GM23338 (cell line): ENCODE data around the gene ZNF185. TPM values are rescaled to one million over a fixed set of nuclear protein-coding genes. Genes with fewer than 3 reads are reported as not detected.

ENCODE experiments used
- ATAC-seq: fragments of 200-7000 bp; cut with Tn5 transposase; 3 replicates; pipeline ENCODE4 v1.9.1; 2020
- DNase-seq: peaks from one replicate; pipeline ENCODE4 v3.0.0-alpha.2; 2015; ENCODE audit warnings: low spot score
- H2AFZ ChIP-seq: fragments of 200-600 bp; sonication (generic); 2 replicates; pipeline ENCODE4 v1.8.0; 2016; ENCODE audit warnings: antibody characterized with exemption, mild to moderate bottlenecking, moderate library complexity
- H3F3A ChIP-seq: fragments of 200-600 bp; sonication (generic); replicated peaks from 2 replicates; pipeline ENCODE4 v1.8.0; 2017; ENCODE audit warnings: antibody characterized with exemption, mixed run types, low read depth
- H3K27ac ChIP-seq: fragments of 200-600 bp; sonication (generic); 2 replicates; pipeline ENCODE4 v1.6.1; 2016; ENCODE audit warnings: low read depth
- H3K27me3 ChIP-seq: fragments of 200-600 bp; sonication (generic); 2 replicates; pipeline ENCODE4 v1.8.0; 2016; ENCODE audit warnings: mild to moderate bottlenecking, mixed run types, moderate library complexity; ENCODE audit not compliant: insufficient read depth
- H3K36me3 ChIP-seq: fragments of 200-600 bp; sonication (generic); 2 replicates; pipeline ENCODE4 v1.8.0; 2016; ENCODE audit warnings: mild to moderate bottlenecking; ENCODE audit not compliant: insufficient read depth
- H3K4me1 ChIP-seq: fragments of 200-600 bp; sonication (generic); 2 replicates; pipeline ENCODE4 v1.8.0; 2016; ENCODE audit warnings: mild to moderate bottlenecking, moderate library complexity; ENCODE audit not compliant: insufficient read depth
- H3K4me2 ChIP-seq: fragments of 200-600 bp; sonication (generic); 2 replicates; pipeline ENCODE4 v1.7.1; 2017; ENCODE audit warnings: mixed run types
- H3K4me3 ChIP-seq: fragments of 200-600 bp; sonication (generic); 2 replicates; pipeline ENCODE4 v1.6.1; 2016; ENCODE audit warnings: mixed run types
- H3K79me2 ChIP-seq: fragments of 200-600 bp; sonication (generic); replicated peaks from 2 replicates; pipeline ENCODE4 v1.8.0; 2017; ENCODE audit warnings: mild to moderate bottlenecking; ENCODE audit not compliant: insufficient read depth
- H3K9me2 ChIP-seq: fragments of 200-600 bp; sonication (generic); 2 replicates; pipeline ENCODE4 v1.8.0; 2017; ENCODE audit not compliant: insufficient read depth
- H4K20me1 ChIP-seq: fragments of 200-600 bp; sonication (generic); replicated peaks from 2 replicates; pipeline ENCODE4 v1.8.0; 2017; ENCODE audit warnings: mild to moderate bottlenecking; ENCODE audit not compliant: insufficient read depth
- H3K27ac Mint-ChIP-seq: 2 replicates; pipeline ENCODE4 v1.8.0; 2020; ENCODE audit warnings: inconsistent platforms, mild to moderate bottlenecking, moderate library complexity, mixed read lengths
- H3K27me3 Mint-ChIP-seq: 3 replicates; pipeline ENCODE4 v1.8.0; 2022; ENCODE audit warnings: low read depth, mild to moderate bottlenecking, moderate library complexity, mixed read lengths, inconsistent platforms; ENCODE audit not compliant: insufficient read depth, poor library complexity
- H3K36me3 Mint-ChIP-seq: 3 replicates; pipeline ENCODE4 v1.8.0; 2021; ENCODE audit warnings: low read depth, mild to moderate bottlenecking, inconsistent platforms, moderate library complexity, mixed read lengths
- H3K4me1 Mint-ChIP-seq: 3 replicates; pipeline ENCODE4 v1.8.0; 2020; ENCODE audit warnings: mild to moderate bottlenecking, inconsistent platforms, mixed read lengths
- H3K4me3 Mint-ChIP-seq: 3 replicates; pipeline ENCODE4 v1.8.0; 2021; ENCODE audit warnings: moderate library complexity, mild to moderate bottlenecking, inconsistent platforms, mixed read lengths
- H3K9me3 Mint-ChIP-seq: 3 replicates; pipeline ENCODE4 v1.8.0; 2020; ENCODE audit warnings: moderate library complexity, mild to moderate bottlenecking, inconsistent platforms, mixed read lengths
- EZH2 ChIP-seq: fragments of 200-600 bp; sonication (generic); IDR thresholded peaks from one replicate; pipeline ENCODE4 v1.8.0; 2017; ENCODE audit warnings: antibody characterized with exemption, mild to moderate bottlenecking, low read depth; ENCODE audit not compliant: unreplicated experiment
- JUNB ChIP-seq: IDR thresholded peaks from one replicate; pipeline ENCODE4 v1.6.1; 2016; ENCODE audit warnings: antibody characterized with exemption; ENCODE audit not compliant: unreplicated experiment
- NANOG ChIP-seq: IDR thresholded peaks from 2 replicates; pipeline ENCODE4 v1.6.1; 2016; ENCODE audit warnings: antibody characterized with exemption, borderline replicate concordance
- POLR2AphosphoS5 ChIP-seq: IDR thresholded peaks from 2 replicates; pipeline ENCODE4 v1.6.1; 2016; ENCODE audit warnings: antibody characterized with exemption, low read depth
- STAT1 ChIP-seq: IDR thresholded peaks from one replicate; pipeline ENCODE4 v1.6.1; 2016; ENCODE audit warnings: antibody characterized with exemption; ENCODE audit not compliant: unreplicated experiment
- ZNF114 ChIP-seq: fragments of 250-450 bp; sonication (Bioruptor Pico); IDR thresholded peaks from 2 replicates; pipeline ENCODE4 v1.5.0; 2020; ENCODE audit warnings: mild to moderate bottlenecking, moderate library complexity
- ZNF331 ChIP-seq: fragments of 250-450 bp; sonication (Bioruptor Pico); IDR thresholded peaks from 2 replicates; pipeline ENCODE4 v1.5.0; 2020; ENCODE audit warnings: low read depth, mild to moderate bottlenecking, moderate library complexity
- polyA plus RNA-seq: library from polyadenylated mRNA; unstranded; fragments of >200 nt; fragmentation: Nextera tagmentation; extraction: Ambion mirVana; gene quantifications from 2 replicates; pipeline ENCODE4 v1.2.1, GENCODE V29; 2016
- total RNA-seq: library from RNA; depleted of rRNA; stranded (reverse); fragments of >200 nt; shearing (Covaris generic); gene quantifications from 2 replicates; pipeline ENCODE4 v1.2.3, GENCODE V29; 2014
- TF ChIP-seq, protein P1 (sequence below): fragments of 250-450 bp; sonication (Bioruptor Pico); IDR thresholded peaks from 2 replicates; pipeline ENCODE4 v1.5.0; 2020; ENCODE audit warnings: mild to moderate bottlenecking, moderate library complexity
- TF ChIP-seq, protein P2 (sequence below): IDR thresholded peaks from one replicate; pipeline ENCODE4 v1.6.1; 2018; ENCODE audit warnings: antibody characterized with exemption; ENCODE audit not compliant: unreplicated experiment
- TF ChIP-seq, protein P3 (sequence below), 2 experiments: fragments of 200-600 bp in 1 of 2; sonication (generic) in 1 of 2; conservative IDR thresholded peaks; 2 replicates each; pipeline versions ENCODE4 v1.5.1 to v1.6.1; 2016 to 2017; ENCODE audit warnings: antibody characterized with exemption in 2 of 2, low read depth in 2 of 2, mild to moderate bottlenecking in 2 of 2, moderate library complexity in 1 of 2

Gene ZNF185
- total and polyA plus RNA-seq, 2 experiments from 2014 or later = 2.9 to 7.8 TPM

DNA sequence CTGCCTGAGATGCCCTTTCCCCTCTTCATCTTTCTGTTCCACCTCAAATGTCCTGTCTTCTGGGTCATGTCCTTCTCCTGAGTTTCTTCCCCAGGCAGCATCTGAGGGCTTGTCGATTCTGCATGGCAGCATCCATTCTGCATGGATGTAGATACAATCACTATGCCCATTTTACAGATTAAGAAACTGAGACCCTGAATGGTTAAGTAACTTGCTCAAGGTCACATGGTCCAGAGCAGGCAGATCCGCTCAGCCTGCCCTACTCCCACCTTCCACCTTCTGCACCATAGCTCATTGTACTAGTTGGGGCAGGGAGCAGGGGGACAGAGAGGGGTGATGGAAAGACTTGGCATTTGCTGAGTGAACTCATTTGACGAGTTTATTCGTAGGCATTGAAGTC, 32.0 kb downstream of the ZNF185 start (continued):
- TF ChIP-seq, protein P1, sequence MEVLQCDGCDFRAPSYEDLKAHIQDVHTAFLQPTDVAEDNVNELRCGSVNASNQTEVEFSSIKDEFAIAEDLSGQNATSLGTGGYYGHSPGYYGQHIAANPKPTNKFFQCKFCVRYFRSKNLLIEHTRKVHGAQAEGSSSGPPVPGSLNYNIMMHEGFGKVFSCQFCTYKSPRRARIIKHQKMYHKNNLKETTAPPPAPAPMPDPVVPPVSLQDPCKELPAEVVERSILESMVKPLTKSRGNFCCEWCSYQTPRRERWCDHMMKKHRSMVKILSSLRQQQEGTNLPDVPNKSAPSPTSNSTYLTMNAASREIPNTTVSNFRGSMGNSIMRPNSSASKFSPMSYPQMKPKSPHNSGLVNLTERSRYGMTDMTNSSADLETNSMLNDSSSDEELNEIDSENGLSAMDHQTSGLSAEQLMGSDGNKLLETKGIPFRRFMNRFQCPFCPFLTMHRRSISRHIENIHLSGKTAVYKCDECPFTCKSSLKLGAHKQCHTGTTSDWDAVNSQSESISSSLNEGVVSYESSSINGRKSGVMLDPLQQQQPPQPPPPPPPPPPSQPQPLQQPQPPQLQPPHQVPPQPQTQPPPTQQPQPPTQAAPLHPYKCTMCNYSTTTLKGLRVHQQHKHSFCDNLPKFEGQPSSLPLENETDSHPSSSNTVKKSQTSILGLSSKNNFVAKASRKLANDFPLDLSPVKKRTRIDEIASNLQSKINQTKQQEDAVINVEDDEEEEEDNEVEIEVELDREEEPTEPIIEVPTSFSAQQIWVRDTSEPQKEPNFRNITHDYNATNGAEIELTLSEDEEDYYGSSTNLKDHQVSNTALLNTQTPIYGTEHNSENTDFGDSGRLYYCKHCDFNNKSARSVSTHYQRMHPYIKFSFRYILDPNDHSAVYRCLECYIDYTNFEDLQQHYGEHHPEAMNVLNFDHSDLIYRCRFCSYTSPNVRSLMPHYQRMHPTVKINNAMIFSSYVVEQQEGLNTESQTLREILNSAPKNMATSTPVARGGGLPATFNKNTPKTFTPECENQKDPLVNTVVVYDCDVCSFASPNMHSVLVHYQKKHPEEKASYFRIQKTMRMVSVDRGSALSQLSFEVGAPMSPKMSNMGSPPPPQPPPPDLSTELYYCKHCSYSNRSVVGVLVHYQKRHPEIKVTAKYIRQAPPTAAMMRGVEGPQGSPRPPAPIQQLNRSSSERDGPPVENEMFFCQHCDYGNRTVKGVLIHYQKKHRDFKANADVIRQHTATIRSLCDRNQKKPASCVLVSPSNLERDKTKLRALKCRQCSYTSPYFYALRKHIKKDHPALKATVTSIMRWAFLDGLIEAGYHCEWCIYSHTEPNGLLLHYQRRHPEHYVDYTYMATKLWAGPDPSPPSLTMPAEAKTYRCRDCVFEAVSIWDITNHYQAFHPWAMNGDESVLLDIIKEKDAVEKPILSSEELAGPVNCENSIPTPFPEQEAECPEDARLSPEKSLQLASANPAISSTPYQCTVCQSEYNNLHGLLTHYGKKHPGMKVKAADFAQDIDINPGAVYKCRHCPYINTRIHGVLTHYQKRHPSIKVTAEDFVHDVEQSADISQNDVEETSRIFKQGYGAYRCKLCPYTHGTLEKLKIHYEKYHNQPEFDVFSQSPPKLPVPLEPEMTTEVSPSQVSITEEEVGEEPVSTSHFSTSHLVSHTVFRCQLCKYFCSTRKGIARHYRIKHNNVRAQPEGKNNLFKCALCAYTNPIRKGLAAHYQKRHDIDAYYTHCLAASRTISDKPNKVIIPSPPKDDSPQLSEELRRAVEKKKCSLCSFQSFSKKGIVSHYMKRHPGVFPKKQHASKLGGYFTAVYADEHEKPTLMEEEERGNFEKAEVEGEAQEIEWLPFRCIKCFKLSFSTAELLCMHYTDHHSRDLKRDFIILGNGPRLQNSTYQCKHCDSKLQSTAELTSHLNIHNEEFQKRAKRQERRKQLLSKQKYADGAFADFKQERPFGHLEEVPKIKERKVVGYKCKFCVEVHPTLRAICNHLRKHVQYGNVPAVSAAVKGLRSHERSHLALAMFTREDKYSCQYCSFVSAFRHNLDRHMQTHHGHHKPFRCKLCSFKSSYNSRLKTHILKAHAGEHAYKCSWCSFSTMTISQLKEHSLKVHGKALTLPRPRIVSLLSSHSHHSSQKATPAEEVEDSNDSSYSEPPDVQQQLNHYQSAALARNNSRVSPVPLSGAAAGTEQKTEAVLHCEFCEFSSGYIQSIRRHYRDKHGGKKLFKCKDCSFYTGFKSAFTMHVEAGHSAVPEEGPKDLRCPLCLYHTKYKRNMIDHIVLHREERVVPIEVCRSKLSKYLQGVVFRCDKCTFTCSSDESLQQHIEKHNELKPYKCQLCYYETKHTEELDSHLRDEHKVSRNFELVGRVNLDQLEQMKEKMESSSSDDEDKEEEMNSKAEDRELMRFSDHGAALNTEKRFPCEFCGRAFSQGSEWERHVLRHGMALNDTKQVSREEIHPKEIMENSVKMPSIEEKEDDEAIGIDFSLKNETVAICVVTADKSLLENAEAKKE (CRISPR knock-in tag) = no peak
- TF ChIP-seq JUNB (no peak), POLR2AphosphoS5 (no peak), EZH2 (no peak), NANOG (no peak)

DNA sequence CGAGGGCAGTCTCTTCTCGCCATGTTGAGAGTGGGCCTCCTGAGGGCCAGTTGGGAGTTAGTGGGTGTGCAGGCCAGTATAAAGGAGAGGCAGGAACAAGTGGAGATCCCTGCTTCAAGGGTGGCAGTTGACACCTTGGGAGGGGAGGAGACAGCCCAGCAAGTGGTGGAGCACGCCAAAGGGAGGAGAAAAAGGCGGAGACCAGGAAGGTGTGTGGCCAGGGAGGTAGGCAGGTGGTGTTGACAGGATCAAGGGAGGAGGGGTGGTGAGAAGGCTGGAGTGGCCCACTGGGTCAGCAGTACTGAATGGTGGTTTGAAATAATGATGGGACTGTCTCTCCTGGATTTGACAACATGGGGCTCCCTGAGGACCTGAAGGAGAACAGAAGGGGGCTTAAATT, 32.6 kb downstream of the ZNF185 start:
- no peak overlapping the region for H3K4me3 Mint-ChIP-seq
- H3K9me2 ChIP-seq = no peaks in the 10 kb centered on the region
- H3K27me3 ChIP-seq = no peaks in the 10 kb centered on the region
- DNase-seq = no peak
- peaks cover 5% of the 10 kb centered on the region; the same call in 2 of the 3 replicates for H3K4me1 Mint-ChIP-seq
- no peaks in the 10 kb centered on the region for H3K79me2 ChIP-seq
- no peaks in the 10 kb centered on the region for H4K20me1 ChIP-seq
- H3K4me1 ChIP-seq = no peaks in the 10 kb centered on the region
- H3K27ac ChIP-seq = no peak overlapping the region
- H3K4me3 ChIP-seq = no peak overlapping the region
- peaks cover 6% of the 10 kb centered on the region for H3K27me3 Mint-ChIP-seq
- TF ChIP-seq JUNB (no peak), STAT1 (no peak), ZNF331 (CRISPR knock-in tag) (no peak), NANOG (no peak), POLR2AphosphoS5 (no peak), ZNF114 (CRISPR knock-in tag) (no peak)
- TF ChIP-seq, protein P2, sequence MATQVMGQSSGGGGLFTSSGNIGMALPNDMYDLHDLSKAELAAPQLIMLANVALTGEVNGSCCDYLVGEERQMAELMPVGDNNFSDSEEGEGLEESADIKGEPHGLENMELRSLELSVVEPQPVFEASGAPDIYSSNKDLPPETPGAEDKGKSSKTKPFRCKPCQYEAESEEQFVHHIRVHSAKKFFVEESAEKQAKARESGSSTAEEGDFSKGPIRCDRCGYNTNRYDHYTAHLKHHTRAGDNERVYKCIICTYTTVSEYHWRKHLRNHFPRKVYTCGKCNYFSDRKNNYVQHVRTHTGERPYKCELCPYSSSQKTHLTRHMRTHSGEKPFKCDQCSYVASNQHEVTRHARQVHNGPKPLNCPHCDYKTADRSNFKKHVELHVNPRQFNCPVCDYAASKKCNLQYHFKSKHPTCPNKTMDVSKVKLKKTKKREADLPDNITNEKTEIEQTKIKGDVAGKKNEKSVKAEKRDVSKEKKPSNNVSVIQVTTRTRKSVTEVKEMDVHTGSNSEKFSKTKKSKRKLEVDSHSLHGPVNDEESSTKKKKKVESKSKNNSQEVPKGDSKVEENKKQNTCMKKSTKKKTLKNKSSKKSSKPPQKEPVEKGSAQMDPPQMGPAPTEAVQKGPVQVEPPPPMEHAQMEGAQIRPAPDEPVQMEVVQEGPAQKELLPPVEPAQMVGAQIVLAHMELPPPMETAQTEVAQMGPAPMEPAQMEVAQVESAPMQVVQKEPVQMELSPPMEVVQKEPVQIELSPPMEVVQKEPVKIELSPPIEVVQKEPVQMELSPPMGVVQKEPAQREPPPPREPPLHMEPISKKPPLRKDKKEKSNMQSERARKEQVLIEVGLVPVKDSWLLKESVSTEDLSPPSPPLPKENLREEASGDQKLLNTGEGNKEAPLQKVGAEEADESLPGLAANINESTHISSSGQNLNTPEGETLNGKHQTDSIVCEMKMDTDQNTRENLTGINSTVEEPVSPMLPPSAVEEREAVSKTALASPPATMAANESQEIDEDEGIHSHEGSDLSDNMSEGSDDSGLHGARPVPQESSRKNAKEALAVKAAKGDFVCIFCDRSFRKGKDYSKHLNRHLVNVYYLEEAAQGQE = no peak
- TF ChIP-seq, protein P3, sequence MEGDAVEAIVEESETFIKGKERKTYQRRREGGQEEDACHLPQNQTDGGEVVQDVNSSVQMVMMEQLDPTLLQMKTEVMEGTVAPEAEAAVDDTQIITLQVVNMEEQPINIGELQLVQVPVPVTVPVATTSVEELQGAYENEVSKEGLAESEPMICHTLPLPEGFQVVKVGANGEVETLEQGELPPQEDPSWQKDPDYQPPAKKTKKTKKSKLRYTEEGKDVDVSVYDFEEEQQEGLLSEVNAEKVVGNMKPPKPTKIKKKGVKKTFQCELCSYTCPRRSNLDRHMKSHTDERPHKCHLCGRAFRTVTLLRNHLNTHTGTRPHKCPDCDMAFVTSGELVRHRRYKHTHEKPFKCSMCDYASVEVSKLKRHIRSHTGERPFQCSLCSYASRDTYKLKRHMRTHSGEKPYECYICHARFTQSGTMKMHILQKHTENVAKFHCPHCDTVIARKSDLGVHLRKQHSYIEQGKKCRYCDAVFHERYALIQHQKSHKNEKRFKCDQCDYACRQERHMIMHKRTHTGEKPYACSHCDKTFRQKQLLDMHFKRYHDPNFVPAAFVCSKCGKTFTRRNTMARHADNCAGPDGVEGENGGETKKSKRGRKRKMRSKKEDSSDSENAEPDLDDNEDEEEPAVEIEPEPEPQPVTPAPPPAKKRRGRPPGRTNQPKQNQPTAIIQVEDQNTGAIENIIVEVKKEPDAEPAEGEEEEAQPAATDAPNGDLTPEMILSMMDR (conservative IDR thresholded peaks at IDR 0.05; ENCODE audit: low read depth in 2 of 2) = no peak
- H3K27ac Mint-ChIP-seq = no peak overlapping the region
- H3F3A ChIP-seq = no peaks in the 10 kb centered on the region
- no peak overlapping the region for H2AFZ ChIP-seq
- H3K36me3 ChIP-seq = no peaks in the 10 kb centered on the region
- H3K36me3 Mint-ChIP-seq = no peaks in the 10 kb centered on the region
- no peak for ATAC-seq
- no peak overlapping the region for H3K4me2 ChIP-seq
- no peaks in the 10 kb centered on the region; the same call in 2 of the 3 replicates for H3K9me3 Mint-ChIP-seq
